ENCODE results near the gene CTXN1. TPM values are rescaled to one million over a fixed set of nuclear protein-coding genes. Genes with fewer than 3 reads are reported as not detected.

The CTXN1 gene
- total and polyA plus RNA-seq, 2 of the 4 experiments (the other 2 are of a cell fraction) = 0.36 to 7.4 TPM

- Histone ChIP-seq H3K23ac (ENCODE audit: low read depth, low read length) (no peak overlapping the region), H3K4me3 (ENCODE audit: insufficient read depth, low read depth, low read length) (no peak overlapping the region), H2AK5ac (ENCODE audit: low read depth, low read length) (no peak overlapping the region), H4K5ac (ENCODE audit: low read depth, low read length) (no peak overlapping the region), H4K91ac (ENCODE audit: insufficient read depth, low read depth, low read length) (no peak overlapping the region), H2AFZ (replicated peaks; ENCODE audit: low read length, poor library complexity) (no peak overlapping the region), H2AK9ac (replicated peaks; ENCODE audit: low read depth, low read length, poor library complexity) (no peak overlapping the region), H3K79me1 (ENCODE audit: low read depth in 1 of 2, low read length in 2 of 2) (peaks cover 0 to 24% of the 10 kb centered on the region in 2 experiments; a peak in 1 of 4 replicates), H3K27me3 (ENCODE audit: control insufficient read depth, insufficient read depth, low read length) (no peaks in the 10 kb centered on the region), H2BK5ac (ENCODE audit: low read depth, low read length, poor library complexity, severe bottlenecking) (no peak overlapping the region), H3K9ac (ENCODE audit: low read depth, low read length) (no peak overlapping the region), H3K14ac (replicated peaks; ENCODE audit: low read depth, low read length) (no peak overlapping the region), H2BK120ac (ENCODE audit: low read depth, low read length) (no peak overlapping the region), H4K8ac (ENCODE audit: low read depth in 2 of 2, low read length in 2 of 2) (no peak overlapping the region), H3K9me1 (ENCODE audit: insufficient read depth, low read length) (0 out of 2 replicates have a peak, but pooled peaks cover 2% of the 10 kb centered on the region), H3K36me3 (ENCODE audit: control insufficient read depth, insufficient read depth, low read length) (peaks cover 16% of the 10 kb centered on the region), H3K18ac (ENCODE audit: low read depth, low read length) (no peak overlapping the region), H3K9me3 (ENCODE audit: control insufficient read depth, insufficient read depth, low read length) (no peaks in the 10 kb centered on the region), H3K4me1 (ENCODE audit: control insufficient read depth, insufficient read depth, low read length) (0 out of 2 replicates have a peak, but pooled peaks cover 2% of the 10 kb centered on the region), H3K27ac (ENCODE audit: insufficient read depth, low read length) (no peak overlapping the region), H4K20me1 (ENCODE audit: insufficient read depth, low read length) (no peaks in the 10 kb centered on the region), H3K4ac (ENCODE audit: low read depth, low read length) (no peak overlapping the region), H2BK20ac (ENCODE audit: low read depth, low read length) (no peak overlapping the region), H3K56ac (ENCODE audit: extremely low read depth, insufficient read depth, low read length) (no peak overlapping the region), H2BK15ac (ENCODE audit: low read depth, low read length) (no peak overlapping the region), H3K4me2 (ENCODE audit: low read depth, low read length) (no peak overlapping the region)
- ChIA-PET POLR2A (ENCODE audit: unreplicated experiment) (no interaction called here), CTCF (no interaction called here)
- no TSS peak for BruUV-seq (replicated peaks)
- no peak for DNase-seq
- intact Hi-C loops (cut with micrococcal nuclease) (no loop called here), in situ Hi-C loops (cut with MboI; ENCODE audit: low sequenced_read_pairs) (no loop called here), dilution Hi-C loops (cut with HindIII; ENCODE audit: low sequenced_read_pairs, unreplicated experiment) (no loop called here)
- no peak for TF ChIP-seq RAD21 (IDR thresholded peaks at IDR 0.05; ENCODE audit: low read length)
- TF ChIP-seq MAZ (IDR thresholded peaks at IDR 0.05; ENCODE audit: borderline replicate concordance, low read depth, low read length) = no peak
- TF ChIP-seq SMC3 (IDR thresholded peaks at IDR 0.05; ENCODE audit: low read depth, low read length) = no peak
- no peak for TF ChIP-seq CHD1 (IDR thresholded peaks at IDR 0.05; ENCODE audit: low read depth, low read length)
- no peak for TF ChIP-seq RFX5 (IDR thresholded peaks at IDR 0.05; ENCODE audit: low read depth, low read length)
- no peak for TF ChIP-seq MAFK (IDR thresholded peaks at IDR 0.05; ENCODE audit: low read depth, low read length)
- TF ChIP-seq FOS (IDR thresholded peaks at IDR 0.05; ENCODE audit: low read depth, low read length) = no peak
- no peak for TF ChIP-seq CTCF (conservative IDR thresholded peaks at IDR 0.05; ENCODE audit: low read depth, low read length)
- no peak for TF ChIP-seq USF2 (IDR thresholded peaks at IDR 0.05; ENCODE audit: low read depth, low read length)
- TF ChIP-seq ELK1 (IDR thresholded peaks at IDR 0.05; ENCODE audit: borderline replicate concordance, low read depth, low read length) = no peak
- no peak for ATAC-seq (ENCODE audit: low read depth)
- 91% methylated on average over 4 of the region's 13 CpGs; no CpG with 5 or more reads in 1 of the 2 experiments for WGBS, 2 experiments (ENCODE audit: extremely low coverage in 2 of 2, insufficient read length in 1 of 2)
Measured at GRCh38 chr19:7895565-7895964, 30.4 kb downstream of the CTXN1 start.

All from IMR-90 (cell line).